GM18498 (cell line): ENCODE measurements around the gene NOXA1.
"Not testable (repeated sequence)": the region's sequence is repeated elsewhere in the genome, so short reads cannot be mapped to it uniquely, and the experiment has no call there.

Source experiments
- ATAC-seq: cut with Tn5 transposase; IDR thresholded peaks from one replicate; pipeline ENCODE4 v1.9.1; 2021; ENCODE audit warnings: mild to moderate bottlenecking, moderate library complexity; ENCODE audit not compliant: unreplicated experiment

Gene NOXA1

GRCh38 chr9:137422604-137423513 is at the start of gene NOXA1, which contains the start of gene EXD3:
Gene NOXA1 (plus strand): TSS chr9:137423393. CDS start chr9:137423530, 137 bp downstream.
Gene EXD3 (minus strand): TSS chr9:137423162. CDS start chr9:137395357, 27,805 bp downstream.
- peak; percentile 91 for ATAC-seq

GRCh38 chr9:137373611-137373980 is 49.6 kb upstream of the NOXA1 start:
- ATAC-seq: no peak

- ATAC-seq: no peak
Observed at GRCh38 chr9:137374131-137374845, 48.9 kb upstream of the NOXA1 start.

GRCh38 chr9:137375321-137376058 is 47.7 kb upstream of the NOXA1 start:
- ATAC-seq: no peak

GRCh38 chr9:137376386-137376785 is 46.8 kb upstream of the NOXA1 start:
- ATAC-seq: no peak

GRCh38 chr9:137378688-137379410 is 44.3 kb upstream of the NOXA1 start:
- not testable (repeated sequence) for ATAC-seq

GRCh38 chr9:137379761-137380161 is 43.4 kb upstream of the NOXA1 start:
- no peak for ATAC-seq

- no peak for ATAC-seq
Observed at GRCh38 chr9:137380171-137380570, 43.0 kb upstream of the NOXA1 start.

- ATAC-seq: no peak
Observed at GRCh38 chr9:137380606-137381005, 42.6 kb upstream of the NOXA1 start.

GRCh38 chr9:137381501-137382443 is 41.4 kb upstream of the NOXA1 start:
- no peak for ATAC-seq

GRCh38 chr9:137382444-137383080 is 40.6 kb upstream of the NOXA1 start:
- no peak for ATAC-seq

GRCh38 chr9:137383081-137383783 is 40.0 kb upstream of the NOXA1 start:
- ATAC-seq: no peak

- ATAC-seq: no peak
Observed at GRCh38 chr9:137383784-137384756, 39.1 kb upstream of the NOXA1 start.

GRCh38 chr9:137385061-137385655 is 38.0 kb upstream of the NOXA1 start:
- ATAC-seq: no peak

- ATAC-seq: not testable (repeated sequence)
Observed at GRCh38 chr9:137386507-137387113, 36.6 kb upstream of the NOXA1 start.

- no peak for ATAC-seq
Observed at GRCh38 chr9:137387114-137387890, 35.9 kb upstream of the NOXA1 start.
